Measurements from ENCODE around the gene COL10A1.

Gene COL10A1

DNA sequence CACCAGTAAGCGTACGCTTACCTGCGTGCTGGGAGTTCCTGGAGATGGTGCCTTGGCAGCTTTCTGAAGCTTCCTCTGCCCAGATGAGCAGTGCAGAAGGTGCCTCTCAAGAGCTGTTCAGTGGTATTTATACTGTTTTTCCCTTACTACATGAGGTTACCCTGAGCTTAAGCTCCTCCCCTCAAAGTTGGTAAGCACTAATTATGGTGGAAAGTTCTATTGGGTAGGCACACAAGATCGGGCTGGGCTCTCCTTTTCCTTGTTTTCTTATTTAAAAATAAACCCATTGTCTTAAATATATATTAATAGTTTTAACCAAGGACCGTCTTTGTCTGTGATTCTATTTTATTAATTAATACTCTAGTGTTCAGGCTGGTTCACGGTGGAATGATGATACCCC is at the start of gene COL10A1:
TSS of gene COL10A1 (minus strand) at position 101 of the 400 bp plus-strand sequence. CDS start 640 bp downstream, outside the sequence.
- DNase-seq, result no peak

DNA sequence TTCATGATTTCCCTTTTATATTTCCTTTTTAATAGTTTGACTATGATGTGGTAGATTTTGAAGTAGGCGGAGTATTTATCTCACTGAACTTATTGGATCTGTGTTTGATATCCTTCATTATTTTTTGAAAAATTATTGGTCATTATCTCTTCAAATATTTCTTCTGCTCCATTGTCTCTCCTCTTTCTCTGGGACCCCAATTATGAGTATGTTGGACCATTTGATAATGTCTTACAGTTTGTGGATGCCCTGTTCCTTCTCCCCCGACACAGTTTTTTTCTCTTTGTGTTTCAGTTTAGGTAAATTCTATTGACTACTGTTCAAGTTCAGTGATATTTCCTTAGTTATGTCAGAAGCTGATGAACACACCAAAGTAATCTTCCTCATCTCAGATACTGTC is 49.4 kb upstream of the COL10A1 start:
- DNase-seq, result no peak

DNA sequence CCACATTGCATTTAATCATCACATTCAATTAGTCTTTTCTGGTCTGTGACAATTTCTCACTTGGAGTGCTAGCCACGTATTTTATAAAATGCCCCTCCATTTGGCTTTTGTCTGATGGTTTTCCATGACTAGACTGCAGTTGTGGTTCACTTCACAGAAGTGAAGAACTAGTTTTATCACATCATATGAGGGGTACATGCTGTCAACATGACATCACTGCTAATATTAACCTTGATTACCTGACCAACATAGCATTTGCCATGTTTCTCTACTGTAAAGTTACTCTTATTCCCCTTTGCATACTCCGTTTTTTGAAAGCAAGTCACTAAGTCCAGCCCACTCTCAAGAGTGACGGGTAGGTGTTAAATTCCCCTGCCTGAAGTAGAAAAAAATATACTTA is 48.0 kb upstream of the COL10A1 start:
- DNase-seq, result no peak

DNA sequence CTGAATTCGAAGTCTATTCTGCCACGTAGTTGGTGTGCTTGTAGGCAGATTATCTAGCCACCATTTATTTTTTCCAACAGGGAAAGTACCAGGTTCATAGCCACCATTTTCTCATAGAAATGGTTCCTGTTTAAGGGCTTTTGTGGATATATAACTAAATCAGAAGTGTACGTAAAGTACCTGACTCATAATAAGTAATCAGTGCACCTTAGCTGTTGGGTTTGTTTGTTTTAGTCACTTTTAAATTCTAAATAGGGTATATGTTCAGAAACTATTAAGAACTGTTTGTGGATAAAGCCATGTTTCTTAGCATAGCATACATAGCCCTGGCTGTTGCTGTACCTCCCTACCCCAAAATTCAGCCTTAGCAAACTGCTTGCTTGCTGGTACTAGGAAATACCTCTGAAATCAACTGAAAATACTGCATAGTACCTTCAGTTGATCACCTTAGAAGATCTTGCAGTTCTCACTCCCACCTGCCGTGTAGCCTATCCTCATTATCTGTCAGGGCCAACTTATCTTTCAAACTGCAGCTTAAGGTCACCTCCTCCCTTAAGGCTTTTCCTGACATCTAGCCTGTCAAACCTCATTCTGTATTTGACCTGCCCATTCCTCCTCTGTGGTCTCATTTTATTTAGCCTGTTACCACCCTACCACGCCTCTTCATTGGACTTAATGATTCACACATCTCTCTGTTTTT is 44.6 kb upstream of the COL10A1 start:
- DNase-seq, result no peak

DNA sequence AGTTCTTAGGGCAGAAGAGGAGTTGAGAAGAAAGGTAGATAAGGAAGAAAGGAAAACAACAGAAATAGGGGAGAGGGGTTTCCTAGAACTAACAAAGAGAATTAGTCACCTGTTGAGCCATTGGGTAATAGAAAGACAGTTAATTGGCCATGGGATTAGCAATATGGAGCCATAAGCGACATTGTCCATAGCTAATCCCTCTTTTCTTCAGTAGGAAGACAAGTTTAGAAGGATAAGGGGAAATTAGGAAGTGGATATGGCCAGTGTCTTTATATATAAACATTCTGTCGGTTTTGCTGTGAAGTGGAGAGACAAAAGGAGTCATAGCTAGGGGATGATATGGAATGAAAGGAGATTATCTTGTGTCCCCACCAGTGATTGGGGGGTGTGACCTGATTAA is 43.9 kb upstream of the COL10A1 start:
- DNase-seq, result no peak

DNA sequence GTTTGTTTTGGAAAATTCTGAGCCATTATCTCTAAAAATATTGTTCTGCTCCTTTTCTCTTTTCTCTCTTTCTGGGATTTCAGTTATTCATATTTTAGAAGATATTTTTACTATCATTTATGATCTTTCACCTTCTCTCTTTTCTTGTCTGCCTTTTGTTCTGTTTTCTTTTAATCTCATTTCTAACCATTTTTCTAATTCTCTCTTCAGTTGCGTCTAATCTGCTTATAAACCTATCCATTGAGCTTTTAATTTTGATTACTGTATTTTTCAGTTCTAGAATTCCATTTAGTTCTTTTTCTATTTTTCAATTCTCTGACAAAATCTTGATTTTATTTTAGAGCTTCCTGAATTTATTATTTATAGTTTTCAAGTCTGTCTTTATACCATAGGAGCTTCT is 42.2 kb upstream of the COL10A1 start:
- no peak for DNase-seq

DNA sequence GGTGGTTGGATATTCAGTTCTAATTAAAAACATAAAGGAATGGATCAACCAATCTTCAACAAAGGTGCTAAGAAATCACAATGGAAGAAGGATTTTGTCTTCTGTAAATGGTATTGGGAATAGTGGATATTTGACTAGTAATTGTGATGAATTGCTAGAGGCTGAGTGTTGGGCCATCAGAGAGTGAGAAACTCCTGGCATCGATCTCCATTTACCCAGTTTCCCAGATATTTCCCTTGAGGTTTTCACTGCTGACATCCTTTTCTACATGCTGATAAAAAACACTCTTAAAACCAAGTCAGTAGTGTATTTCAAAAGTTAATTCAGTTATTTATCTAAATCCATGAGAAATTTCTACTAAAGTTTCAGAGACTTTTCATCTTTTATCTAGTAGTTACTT is 40.4 kb upstream of the COL10A1 start:
- DNase-seq, result no peak

DNA sequence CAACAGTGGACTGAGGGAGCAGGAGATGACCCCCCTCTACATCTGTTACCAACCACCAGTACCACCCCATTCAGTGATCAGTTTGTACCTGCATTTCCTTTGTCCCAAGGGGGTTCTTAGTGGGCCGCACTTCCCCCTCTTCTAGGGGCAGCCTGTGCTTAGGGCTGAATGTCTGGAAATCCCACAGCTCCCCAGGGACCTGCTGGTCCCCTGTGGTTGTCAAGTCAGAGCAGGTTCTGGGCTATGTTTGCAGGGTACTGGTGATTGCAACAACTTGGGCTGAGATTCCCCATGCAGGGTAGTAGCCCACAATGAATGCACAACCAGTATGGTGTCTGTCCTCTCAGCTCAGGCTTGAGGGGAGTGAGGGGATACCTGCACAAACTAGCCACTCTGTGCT is 39.7 kb upstream of the COL10A1 start:
- no peak for DNase-seq

DNA sequence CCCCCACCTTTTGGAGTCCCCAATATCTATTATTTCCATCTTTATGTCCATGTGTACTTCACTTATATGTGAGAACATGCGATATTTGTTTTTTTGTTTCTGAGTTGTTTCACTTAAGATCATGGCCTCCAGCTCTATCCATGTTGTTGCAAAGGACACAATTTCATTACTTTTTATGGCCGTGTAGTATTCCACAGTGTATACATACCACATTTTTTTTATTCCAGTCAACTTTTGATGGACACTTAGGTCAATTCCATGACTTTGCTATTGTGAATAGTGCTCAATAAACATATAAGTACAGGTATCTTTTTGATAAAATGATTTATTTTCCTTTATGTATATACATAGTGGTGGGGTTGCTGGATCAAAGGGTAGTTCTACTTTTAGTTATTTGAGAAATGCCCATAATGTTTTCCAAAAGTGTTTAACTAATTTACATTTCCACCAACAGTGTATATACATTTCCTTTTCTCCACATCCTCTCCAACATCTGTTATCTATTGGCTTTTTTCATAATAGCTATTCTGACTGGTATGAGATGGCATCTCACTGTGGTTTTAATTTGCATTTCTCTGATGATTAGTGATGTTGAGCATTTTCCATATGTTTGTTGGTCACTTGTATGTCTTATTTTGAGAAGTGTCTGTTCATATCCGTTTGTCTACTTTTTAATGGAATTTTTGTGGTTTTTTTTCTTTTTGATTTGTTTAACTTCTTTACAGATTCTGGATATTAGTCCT is 34.0 kb upstream of the COL10A1 start:
- no peak for DNase-seq

DNA sequence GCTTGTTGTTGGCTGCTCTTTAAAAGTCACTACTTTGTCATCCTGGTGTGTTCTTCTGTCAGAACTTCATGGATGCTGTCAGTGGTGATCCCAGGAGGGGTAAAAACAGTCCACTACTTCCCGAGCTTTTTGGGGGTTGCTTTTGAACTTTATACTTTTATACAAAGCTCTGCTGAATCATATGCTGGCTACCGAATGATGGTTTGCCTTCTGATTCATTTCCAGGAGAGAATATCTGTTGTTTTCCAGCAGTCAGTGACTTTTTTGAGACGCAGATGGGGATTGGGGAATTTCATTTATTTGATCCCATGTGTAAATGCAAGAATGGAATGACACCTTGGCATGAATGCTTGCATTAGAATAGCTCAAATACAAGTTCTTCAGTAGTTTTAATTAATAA is 32.7 kb upstream of the COL10A1 start:
- no peak for DNase-seq

DNA sequence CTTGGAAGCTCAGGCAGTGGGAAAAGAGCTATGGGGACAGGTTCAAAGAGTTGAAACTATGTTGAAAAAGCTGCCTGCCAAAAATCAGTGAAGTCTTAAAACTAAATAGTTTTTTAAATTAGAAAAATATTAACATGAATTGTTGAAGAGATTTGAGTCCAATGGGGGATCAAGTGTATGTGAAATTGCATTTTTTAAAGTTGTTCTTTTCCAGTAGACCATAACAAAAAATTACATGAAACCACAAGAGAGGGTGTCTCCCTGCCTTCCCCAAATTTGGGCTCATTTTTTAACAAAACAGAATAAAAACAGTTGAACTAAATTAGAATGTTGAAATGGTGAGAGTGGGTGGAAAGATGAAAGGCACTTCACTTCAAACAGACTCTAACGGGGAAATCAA is 31.5 kb upstream of the COL10A1 start:
- DNase-seq, result no peak

DNA sequence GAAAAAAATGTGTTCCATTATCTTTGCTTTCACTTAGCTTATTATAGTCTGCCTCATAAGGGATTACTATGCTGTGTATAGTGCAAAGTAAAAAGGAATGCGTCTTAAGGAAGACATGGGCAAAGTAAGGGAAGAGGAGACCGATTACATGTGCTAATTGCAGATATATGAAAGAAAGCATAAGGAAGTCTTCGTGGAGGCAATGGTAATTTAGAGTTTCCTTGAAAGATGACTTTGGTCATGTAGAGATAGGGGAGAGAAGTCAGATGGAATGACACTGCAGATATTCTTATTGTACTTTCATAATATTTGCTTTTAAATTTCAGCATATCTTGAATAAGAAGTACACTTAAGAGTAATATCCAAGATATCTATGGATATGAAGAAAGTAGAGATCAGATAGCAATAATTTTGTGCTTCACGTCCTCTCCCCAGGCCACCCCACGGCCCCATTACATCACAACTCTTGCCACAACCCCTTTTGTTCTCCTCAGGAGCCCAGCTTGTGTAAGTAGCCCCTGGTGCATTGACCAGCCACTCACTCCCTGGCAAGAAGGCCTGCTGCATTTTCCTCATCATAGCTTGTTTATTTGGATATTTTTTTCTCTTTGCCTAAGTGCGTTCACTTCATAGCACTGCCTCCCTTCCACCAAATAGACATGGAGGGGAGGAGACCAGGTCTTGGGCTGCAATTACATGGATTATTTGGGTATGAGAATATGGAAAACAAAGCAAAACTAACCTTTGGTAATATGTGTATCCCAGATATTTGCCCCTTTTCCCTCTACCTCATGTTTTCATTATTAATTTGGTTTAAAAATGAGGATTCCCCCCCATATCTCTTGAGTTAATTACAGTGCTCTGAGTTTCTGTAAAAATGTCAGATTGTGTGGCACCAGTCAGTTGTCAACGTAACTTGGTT is 30.7 kb upstream of the COL10A1 start:
- DNase-seq, result no peak

DNA sequence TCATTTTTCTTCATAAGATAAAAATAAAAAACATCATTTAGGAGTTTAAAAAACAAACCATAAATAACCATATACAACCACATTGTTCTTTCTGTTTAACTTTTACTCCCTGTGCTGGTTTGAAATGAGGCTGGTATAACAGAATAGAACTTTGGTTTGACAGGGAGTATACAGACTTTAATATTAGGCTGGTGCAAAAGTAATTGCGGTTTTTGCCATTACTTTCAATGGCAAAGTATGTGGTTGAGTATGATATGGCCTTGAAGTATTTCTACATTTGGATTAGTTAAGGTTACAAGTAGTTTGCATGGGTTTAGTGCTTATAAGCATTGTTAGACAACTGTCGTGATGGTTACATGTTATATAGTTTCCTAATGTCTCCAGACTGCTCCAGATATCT is 29.0 kb upstream of the COL10A1 start:
- DNase-seq, result no peak

DNA sequence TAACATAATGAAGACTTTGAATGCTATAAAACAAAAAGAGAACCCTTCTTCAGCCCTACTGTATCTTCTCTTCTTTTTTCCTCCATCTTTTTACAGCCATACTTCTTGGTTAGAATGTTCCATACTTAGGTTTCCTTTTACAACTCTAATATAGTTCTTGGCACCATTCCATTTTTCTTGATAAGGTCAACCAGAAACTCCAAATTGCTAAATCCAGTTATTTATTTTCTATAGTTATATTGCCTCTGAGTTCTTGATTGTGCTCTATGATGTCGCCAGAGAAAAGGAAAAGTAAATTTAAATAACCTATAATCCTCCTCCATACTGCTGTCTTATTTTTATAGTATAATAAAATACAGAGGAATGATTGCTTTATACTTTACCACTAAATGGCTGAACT is 26.7 kb upstream of the COL10A1 start:
- no peak for DNase-seq

DNA sequence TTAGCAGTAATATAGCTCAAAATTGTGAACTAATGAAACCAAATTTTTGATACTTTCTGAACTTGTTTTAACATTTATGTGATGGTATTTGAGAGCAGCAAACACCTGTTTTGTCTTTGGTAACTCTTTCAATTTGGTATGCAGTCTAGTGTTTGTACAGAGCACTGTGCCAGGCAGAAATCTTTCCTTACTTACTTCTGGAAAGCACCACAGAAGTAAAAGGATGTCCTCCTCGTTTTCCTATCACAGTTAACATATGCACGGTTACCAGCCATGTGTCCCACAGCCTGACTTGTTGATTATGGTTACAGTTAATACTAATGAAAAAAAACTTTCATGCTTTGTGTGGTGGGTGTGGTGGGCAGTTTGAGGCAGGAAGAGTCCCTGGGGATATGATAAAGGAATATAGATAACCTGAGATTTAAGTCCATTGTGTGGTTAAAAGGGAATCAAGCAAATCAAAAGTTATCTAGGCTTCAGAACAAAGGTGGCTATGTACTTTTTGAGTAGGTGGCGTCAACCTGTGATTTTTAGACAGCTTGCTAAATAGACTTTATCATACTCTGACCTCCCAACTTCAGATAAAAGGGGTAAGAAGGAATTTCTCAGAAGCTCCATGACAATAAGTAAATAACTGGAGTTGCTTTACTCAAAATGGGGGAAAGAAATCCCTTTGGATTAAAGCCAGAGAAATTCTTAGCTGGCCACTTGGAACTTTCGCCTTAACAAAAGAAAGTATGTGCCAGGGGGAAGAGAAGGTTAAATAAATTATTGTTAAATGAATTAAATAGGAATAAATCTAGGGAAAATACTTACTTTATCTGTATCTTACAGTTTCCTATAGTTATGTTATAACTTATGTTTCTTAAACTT is 20.1 kb upstream of the COL10A1 start:
- no peak for DNase-seq

DNA sequence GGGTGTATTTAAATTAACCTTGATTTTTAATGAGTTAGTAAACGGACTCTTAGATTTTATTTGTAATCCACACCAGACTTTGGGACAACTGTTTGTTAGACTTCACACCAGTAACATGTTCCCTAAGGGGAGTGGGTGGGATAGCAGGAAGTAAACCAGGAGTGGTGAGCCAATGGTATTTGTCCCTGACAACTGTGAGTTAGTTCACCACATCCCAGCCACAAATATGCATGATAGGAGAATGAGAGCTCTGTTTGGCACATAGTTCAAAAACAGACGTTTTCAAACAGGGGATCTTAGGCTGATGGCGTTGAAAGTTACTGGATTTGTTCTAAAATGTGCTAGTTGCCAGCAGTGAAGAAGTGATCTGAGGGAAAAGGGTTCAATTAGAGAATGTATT is 18.7 kb upstream of the COL10A1 start:
- peak; percentile 16 for DNase-seq

DNA sequence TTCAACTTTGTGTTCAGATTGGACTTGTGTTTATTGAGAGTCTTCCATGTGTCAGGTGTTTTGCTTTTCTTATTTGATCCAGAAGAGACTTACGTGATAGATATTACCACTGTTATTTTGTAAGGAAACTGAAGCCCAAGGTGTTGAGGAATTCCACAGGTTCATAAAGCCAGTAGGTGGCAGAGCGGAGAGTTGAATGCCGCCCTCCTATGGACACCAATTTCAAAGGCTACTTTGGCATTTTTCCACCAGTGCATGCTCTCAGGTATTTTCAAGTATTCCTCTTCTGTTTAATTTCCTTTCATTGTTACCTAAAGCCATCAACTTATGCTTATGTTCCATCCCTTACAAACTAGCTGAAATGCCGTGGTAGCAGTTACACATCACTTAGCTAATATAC is 14.0 kb upstream of the COL10A1 start:
- DNase-seq, result no peak

DNA sequence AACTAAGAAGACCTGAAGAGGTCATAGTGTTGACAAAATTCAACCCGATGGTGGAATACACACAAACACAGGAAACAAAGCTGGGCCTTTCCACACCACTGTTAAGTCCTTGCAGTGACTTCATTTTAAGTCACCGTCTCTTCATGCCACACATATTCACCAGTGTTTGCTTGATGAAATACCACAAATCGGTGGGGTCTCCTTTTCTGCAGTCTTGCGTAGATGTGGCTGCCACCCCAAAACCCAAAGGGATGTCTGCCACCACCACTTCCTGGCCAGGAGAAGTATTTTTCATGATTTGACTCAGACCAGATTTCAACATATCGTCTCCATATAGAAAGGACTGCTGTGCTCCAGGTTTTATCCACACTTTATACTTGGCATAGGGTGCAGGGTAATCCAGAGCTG is 11.0 kb upstream of the COL10A1 start:
- DNase-seq, result no peak

DNA sequence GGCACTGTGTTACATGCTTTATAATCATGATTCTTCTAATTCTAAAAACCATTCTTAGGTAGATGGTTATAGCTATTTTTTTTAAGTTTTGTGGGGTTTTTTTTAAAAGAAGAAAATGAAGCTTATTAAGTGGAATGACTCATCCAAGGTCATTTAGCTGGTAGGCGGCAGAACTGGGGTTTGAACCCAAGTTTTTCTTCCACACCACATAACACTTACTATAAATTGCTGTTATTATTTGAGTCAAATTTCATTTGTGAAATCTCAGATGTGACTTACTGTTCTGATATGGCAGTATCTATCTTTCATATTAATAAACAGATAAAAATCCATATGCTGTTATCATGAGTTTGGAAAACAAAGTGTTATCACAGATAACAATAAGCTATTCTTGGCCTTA is 10.4 kb upstream of the COL10A1 start:
- no peak for DNase-seq

DNA sequence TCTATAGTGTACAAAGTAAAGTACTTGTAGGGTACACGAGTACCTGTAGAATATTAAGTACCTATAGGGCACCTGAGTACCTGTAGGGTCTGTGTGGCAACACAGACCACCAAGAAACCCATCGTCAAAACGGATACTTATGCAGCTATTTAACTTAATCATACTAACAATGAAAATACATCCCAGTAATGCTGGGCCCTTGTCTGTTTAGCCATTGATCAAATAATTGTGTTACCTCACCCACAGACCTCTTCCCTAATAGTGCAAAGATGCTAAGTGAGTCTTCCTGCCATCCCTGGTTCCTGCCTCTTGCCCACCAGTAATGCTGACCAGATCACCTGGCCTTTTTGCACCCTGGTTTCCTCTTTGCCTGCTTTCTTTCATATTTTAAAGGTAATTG is 7.5 kb upstream of the COL10A1 start:
- DNase-seq, result no peak

DNA sequence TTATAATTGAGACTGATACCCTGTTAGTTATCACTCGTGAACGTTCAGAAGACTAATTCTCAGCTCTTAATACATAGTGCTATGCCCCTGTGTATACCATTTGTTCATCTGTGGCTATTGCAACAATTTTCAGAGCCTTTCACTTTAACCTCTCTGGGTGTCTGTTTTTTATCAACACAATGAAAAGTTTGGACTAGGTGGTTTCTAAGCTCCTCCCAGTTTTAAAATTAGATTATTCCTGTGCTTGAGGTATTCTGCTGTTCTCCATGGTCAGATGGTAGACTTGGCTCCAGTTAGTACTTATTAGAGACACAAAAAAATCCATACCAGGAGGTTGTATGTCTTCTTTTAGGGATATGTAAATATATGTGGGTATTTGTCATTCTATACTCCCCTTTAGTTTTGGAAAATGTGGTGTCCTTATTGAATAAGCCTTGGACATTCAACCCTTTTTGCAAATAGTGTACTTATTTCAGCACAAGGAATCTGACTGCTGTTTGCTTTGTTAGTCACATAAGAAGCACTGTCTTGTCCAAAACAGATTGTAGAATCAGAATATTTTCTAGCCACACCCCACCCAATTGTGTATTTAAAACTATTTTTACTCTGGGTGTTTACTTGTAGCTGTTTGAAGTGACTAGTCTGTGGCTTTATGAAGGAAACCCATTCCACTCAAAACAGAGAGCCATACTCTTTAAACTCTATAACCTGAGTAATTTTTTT is 2.0 kb upstream of the COL10A1 start:
- DNase-seq, result no peak

DNA sequence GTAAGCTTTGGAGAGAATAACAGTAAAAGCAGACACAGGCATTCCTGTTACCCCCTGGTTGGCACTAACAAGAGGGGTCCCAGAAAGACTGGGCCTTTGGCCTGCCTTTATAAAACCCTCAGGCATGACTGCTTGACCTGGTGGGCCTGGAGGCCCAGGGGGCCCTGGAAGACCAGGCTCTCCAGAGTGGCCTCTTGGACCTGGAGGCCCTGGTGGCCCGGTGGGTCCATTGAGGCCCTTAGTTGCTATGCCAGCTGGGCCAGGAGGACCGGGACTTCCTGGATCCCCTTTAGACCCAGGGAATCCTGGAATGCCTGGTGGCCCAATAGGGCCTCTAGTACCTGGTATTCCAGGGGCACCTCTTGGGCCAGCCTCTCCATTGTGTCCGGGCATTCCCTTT is 5.5 kb downstream of the COL10A1 start:
- DNase-seq, result no peak

Measured in amniotic stem cell (primary cell).